Measurements from ENCODE around the gene EMID1.

EMID1 gene

DNA sequence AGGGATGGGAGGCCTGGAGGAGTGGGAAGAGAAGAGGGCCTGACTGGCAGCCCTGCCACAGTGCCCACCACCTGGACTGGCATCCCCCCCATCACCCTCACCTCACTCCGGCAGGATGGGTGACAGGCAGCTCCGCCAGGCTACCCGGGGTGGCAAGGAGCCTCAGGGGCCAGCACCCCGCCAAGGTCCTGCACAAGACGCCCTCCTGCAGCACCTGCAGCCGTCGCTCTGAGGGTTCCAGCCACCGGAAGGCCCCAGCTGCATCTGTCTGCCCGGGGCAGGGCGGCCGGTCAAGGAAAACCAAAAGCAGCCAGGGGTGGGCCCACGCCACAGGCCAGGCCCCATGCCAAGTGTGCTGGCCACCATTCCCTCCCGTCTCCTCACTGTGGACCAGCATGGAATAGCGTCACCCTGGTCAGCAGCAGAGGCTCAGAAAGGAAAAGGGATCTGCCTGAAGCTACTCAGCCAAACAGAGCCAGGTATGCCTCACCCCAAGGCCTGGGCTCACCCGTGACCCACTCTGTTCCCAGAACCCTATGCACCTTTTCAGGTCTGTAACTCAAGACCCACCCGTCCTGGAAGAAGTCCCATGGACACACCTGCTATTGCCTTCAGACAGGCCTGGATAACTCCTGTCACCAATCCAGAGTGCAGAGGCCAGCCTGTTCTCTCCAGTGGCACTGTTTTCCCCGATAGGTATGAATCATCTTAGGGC lies 55.1 kb downstream of the EMID1 start:
- no peak for DNase-seq

DNA sequence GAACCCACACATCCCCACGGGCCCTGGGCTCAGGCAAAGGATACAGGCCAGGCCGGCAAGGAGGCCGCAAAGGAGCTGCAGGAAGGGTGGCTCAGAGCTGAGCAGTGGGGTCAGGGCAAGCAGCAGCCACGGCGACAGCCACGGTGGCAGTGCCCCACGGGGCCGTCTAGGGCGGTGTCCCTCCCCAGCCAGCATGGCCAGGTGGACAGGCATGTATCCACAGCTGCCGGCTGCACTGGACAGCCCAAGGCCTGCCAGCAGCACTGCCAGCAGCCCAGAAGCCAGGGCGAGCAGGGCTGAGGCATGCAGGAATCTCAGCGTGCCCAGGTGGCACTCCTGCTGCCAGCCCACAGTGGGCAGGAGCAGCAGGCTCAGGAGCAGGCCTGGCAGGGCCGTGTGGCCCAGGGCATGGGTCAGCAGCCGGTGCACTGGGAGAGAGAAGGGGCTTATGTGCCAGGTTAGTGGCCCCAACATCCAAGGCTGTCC lies 58.1 kb downstream of the EMID1 start:
- no peak for DNase-seq

DNA sequence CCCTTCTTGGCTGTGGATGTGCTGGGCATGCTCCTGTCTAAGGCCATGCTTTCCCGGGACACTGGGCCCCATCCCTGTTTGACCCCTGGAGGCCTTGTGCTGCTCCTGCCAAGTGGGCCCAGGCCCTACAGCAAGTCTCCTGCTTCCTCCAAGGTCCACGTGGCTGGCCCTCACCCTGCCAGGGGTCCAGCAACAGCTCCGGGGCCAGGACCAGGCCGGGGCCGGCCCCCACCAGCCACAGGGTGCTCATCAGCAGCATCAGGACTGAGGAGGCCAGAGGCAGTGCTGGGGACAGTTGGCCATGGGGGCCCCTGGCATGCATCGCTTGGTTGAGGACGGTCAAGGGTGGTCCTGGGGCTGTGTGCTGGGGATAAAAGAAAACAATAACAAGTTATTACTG lies 59.6 kb downstream of the EMID1 start:
- no peak for DNase-seq

DNA sequence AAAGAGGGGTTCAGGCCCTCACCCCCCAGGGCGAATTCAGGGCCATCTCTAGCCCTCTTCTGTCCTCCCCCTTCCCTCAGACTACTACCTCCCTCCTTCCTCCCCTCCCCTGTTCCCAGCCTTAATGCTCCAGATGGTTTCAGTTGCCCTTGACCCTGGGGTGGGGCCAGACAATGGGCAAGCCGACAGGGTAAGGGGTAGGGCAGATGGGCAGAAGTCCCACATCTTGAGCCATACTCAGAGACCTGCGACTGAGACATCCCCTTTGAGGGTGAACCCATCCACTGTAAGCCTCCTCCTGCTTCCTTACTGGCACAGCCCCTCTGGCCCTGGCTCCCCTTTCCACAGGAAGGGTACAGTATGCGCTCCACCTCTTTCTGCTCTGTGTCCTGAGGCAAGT lies 60.2 kb downstream of the EMID1 start:
- no peak for DNase-seq

DNA sequence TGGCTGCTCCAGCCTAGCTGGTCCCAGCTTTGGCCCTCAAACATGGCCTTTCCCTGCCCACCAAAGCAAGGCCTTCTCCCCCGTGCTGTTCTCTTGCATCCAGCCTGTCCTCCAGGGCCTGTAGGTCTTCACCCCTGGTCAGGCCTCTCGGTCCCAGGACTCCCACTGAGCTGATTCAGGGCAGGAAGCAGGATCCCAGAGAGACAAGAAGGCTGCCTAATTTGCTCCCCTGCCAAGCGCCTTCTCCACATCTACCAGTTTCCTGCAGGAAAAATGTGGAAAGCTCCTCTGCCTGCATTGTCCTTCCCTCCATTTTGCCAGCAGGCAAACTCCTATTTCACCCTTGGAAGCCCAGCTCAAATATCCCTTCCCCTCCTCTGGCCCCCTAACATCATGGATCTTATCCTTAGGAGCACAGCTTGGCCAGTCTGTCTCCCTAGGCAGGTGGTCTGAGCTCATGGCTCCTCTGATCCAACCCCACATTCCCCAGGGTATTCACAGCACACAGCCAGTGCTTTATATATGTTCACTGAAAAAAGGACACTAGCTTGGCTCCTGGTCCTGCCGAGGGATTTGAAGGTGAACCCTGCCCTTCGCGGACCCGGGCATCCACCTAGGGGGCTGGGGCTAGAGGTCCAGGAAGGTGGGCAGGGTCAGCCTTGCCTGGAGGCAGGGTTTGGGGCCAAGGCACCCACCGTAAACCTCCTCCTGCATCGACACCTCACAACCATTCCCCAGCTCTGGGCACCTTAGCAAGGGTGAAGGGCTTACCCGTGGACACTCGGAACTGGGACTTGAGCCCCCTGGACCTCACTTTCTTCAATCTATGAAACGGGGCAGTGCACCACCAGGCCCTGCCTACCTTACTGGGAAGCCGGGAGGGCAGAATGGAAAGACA lies 61.1 kb downstream of the EMID1 start:
- peak; percentile 15 for DNase-seq

DNA sequence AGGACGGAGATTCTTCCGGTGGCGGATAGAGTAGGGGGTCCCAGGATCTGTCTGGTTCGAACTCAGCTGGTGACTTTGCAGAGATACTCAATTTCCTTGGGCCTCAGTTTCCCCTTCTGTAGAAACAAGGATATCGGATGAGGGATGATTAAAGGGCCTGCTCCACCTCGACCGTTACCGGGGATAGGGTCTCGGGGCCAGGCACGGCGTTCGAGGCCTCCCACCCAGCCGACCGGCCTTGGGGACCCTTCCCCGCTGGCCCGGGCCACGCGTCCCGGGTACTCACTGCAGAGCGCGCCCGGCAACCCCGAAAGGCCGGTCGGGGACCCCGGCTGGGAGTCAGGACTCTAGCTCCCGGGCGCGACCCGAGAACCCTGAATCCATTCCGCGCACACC lies 61.8 kb downstream of the EMID1 start:
- no peak for DNase-seq

DNA sequence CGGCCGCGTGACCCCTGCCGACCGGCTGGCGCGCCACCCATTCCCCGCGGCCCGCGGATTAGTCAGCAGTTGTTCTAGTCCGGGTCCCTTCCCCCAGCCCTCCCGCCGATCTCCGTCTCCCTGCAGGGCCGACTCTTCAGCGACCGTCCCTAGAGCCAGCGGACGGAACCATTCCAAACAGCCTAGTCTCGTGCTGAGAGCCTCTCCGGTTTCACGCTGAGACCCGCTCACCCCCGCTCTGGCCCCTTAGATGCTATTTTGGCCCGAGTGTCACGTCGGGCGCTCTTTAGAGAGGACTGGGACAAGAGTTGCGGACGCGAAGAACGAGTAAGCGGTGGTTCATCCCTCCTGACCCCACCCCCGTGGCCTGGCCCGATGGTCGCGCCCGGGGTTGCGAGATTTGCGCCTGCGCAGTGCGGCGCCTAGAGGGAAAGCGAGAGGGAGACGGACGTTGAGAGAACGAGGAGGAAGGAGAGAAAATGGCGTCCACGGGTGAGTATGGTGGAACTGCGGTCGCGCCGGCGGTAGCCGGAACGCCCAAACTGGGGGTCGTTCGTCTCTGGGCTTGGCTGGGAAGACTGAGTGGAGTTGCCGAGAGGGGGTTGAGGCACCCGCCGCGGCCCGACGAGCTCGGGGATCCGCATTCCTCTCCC lies 62.3 kb downstream of the EMID1 start, which contains the start of the genes EWSR1 and RHBDD3:
Gene EWSR1, plus strand, starts transcription at position 411 of the 653 bp plus-strand sequence. Its CDS starts 69 bp downstream, at position 480.
Gene RHBDD3, minus strand, starts transcription at position 124 of the 653 bp plus-strand sequence. CDS start 2,355 bp downstream, outside the sequence.
- peak; percentile 98 for DNase-seq

DNA sequence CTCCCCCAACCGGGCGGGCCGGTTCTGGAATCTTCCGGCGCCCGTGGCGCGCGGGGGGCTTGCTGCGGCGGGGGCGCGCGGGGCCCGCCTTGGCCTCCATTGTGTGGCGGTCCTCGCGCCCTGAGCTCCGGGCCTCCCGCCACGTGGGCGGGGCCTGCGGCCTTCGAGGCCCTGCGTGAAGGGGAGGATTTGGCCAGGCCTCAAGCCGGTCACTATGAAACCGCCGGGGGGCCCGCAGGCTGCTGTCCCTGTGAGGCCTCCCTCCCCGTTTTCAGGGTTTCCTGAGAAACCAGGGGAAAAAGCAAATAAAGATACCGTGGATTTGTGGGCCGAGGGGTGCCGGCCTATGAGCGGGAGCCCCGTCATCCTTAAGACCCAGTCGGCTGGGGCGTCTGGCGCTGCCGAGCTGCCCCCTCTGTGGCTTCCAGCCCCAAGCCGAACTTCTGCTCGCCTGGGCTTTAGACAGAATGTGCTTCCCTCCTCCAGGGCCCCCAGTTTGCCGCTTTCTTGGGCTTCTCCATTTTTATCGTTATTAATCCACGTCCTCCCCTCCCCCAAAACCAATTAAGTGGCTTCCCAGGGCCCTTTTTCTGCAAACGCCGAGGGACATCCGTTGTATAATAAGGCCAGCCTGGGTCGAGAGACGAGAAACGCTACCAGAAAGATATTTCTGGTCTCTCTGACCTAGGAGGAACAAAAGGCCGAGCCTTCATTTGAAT lies 63.0 kb downstream of the EMID1 start:
- DNase-seq, result peak; percentile 72

DNA sequence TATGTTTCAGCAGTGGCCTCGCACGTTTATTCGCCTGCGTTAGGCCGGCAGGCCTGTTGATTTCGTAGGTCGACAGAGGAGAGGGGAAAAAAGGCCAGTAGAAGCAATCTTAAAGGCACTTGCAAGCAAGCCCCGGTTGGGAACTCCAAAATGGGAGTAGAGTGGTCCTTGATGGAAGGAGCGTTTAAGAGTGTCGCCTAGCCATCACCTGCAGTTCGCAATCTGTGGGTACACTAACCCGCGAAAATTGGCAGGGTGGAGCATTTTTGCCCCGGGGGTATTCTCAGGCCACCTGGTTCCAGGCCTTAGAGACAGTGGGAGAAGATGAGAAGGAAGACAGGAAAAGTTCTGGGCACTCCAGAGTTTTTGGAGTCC lies 63.5 kb downstream of the EMID1 start:
- peak; percentile 23 for DNase-seq

DNA sequence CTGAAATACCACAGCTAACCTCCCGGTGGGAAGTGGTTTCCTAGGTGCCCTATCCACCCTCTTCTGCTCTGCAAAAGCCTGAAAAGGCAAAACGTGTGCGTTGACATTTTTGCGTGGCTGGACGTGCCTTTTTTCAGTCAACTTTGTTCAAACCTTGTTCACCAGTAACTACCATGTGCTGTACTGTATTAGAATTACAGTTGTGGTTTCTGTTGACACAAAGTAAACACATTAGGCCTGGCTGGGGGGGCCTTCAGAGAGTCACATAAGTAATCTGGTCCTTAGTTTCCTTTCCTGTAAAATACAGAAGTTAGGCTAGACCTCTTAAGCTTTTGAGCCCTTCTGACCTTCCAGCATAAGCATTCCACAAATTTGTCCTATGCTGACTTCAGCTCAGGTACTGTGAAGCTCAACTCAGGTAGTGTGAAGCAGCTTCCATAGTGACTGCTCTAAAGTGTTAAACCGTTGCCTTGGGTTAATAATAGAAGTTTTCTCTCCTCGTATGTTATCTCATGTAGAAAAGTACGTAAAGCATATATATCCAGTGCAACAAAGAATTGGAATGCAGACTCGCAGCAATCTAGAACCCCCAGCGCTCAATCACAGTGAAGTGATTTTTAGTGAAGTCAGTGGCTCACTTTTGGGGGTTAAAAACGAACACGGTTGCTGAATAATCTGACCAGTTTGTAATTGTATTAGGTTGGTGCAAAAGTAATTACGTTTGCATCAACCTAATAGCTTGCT lies 64.2 kb downstream of the EMID1 start:
- peak; percentile 45 for DNase-seq

DNA sequence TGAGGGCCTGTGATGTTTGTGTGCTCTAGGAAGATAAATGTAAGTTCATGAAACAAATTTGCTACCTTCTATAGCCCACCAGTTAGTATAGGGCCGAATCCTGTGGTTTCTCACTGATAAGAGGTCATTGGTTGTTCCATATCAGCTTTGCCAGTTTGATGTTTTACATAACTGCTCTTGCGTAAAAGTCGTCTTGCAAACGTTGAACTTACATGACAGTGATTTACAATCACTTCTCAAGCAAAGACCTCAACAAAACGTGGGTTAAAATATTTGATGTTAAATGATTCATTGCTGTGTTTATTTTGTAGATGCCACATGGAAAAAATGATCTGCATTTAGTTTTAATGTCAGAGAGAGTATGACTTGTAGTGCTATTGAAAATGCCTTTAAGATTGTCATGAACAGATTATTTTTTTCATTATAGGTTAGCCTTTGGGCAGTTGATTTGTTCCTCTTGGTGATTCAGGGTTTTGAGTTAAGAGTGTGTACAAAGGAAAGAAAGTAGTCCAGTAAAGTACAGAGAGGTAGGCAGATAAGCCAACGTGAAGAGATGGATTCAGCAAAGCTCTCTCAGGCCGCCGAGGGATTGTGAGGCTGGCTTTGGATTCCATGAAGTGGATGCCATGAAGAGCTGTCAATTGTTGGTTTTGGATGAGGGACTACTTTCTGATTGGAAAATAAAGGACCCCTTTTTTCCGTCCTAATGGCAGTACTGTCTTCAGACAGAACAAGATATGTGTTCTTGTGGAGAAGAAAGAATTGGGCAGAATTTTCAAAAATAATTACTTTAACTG lies 65.0 kb downstream of the EMID1 start:
- no peak for DNase-seq

DNA sequence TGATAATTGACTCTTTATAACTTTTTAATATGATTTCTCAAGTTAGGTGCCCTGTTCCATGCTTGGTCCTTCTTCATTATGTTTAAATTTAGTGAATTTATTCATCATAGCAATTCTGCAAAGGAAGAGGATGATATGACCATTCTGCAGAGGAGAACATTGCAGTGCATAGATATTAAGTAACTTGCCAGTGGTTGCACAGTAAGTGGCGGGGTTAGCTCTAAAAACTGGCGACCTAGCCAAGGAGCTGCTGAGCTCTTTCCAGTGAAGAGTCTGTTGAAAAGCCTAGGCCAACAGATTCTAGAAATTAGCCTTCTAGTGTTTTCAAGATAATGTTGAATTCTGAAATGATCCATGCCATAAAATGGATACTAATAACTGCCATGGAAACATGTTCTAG lies 66.9 kb downstream of the EMID1 start:
- no peak for DNase-seq

DNA sequence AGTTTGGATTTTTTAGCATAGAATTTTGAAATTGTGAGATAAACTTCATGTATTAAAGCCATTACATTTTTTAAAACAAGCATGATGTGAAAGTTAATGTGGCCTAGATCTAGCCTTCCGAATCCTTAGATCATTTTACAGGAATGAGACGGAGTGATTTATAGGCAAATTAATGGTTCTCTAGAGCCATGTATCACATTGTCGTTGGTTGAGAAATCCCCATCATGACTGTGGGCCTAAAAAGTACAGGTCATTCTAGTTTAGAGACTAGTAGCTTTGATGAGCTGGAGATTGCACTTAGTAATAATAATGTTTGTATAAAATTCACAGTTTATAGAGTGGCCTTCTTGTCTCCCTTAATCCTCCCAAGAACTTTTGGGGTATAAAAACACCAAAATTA lies 69.5 kb downstream of the EMID1 start:
- DNase-seq, result no peak

DNA sequence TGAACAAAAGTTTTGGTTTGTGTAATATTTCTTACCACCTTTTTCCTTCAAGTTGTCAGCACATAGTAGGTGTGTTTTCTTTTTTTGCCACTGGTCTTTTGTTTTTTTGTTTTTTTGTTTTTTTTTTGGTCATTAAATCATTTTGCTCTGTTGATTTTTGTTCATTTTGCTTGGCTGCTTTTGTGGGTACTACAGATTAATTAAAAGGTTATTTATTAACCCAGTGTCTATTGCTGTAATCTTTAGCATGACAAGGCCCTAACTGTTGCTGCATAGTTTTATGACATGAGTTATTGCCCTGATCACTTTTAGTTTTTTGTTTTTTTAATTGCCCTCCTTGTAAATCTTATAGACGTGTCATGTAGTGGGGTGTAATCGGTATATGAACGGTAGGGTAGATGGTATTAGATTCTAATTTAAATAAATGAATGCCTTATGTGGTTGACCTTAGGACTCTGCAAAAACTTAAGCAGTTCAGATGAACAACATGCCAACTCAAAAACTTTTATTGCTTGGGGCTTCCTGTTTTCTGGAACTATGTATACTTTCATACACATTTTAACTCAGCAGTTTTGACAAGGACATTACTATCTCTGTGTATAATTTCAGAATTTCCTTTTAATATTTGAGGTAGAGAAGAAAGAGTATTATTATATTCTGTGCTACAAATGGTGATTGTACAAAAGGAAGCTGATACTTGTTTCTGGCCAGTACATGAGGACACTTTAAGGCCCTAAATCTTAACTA lies 70.3 kb downstream of the EMID1 start:
- DNase-seq, result no peak

DNA sequence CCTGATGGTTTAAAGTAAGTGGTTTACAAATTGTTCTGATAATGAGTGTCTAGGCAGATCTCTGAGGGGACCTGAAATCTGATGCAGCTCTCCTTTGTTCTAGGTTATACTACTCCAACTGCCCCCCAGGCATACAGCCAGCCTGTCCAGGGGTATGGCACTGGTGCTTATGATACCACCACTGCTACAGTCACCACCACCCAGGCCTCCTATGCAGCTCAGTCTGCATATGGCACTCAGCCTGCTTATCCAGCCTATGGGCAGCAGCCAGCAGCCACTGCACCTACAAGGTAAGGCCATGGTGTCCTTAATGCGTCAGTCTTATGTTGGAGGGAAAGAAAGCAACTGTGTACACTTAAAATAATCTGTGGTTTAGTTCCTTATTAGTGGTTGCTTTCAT lies 72.2 kb downstream of the EMID1 start:
- DNase-seq, result no peak

DNA sequence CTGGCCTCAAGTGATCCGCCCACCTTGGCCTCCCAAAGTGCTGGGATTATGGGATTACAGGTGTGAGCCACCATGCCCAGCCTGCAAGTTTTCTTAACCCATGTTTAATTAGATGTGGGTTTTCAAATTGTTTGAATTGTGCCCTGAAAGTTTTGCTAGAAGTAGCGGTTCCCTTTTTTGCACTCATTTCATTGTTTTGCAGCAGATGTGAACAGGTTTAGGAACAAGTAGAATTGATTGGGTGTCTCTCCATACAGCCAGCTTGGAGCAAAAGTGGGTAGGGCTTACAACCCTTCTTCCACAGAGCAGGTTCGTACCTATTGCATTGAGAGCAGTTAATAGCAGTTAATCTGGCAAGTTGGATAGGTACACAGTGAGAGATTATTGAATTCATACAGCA lies 78.5 kb downstream of the EMID1 start:
- no peak for DNase-seq

DNA sequence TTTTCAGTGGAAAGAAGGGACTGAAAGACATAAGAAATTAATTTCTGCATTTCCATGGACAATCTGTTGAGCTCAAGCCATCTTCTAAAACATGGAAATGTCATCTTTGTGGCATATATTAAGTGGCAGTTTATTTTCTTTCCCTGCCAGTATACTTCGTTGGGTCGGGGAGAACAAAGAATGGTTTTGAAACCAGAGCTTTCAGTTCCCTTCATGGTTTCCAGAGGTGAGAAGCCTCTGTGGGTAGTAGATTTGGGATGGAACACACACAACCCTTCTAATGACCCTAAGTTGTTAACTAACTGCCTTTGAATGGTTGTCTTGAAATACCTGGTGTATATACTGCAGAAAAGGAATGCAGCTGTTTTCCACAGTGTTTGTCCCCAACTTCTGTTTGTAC lies 83.1 kb downstream of the EMID1 start:
- DNase-seq, result no peak

DNA sequence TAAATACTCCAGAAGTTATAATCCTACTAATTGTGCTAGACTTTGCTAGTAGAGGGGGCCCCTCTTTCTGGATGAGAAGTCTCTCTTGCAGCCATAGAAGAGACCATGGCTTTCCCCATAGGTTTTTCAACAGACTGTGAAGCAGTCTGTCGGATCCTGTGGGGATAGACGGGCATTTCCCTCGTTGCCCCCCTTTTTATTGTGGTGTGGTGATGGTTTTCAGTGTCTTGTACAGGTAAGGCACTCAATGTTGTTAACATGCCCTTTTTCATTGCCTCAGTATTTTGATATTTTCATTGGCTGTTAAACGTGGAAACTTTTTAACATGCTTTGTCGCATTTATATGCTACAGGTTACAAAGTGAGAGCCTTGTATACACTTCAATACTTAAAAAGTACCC lies 84.4 kb downstream of the EMID1 start:
- no peak for DNase-seq

DNA sequence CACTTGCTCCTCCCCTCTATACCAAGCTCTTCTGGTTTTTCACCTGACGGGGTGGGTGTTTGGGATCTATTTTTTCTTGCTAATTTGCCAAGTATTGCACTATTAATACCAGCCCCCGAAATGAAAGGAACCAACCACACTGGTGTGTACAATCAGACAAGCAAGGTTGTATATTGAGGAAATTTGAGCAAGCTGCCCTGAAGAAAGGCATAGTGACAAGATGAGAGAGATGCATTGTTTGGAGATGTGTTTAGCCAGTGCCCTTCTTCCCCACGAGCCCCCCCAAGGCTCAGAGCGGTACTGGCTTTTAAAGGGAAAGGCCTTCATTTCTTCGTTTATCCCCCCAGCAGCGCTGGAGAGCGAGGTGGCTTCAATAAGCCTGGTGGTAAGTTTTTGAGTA lies 85.5 kb downstream of the EMID1 start:
- DNase-seq, result no peak

DNA sequence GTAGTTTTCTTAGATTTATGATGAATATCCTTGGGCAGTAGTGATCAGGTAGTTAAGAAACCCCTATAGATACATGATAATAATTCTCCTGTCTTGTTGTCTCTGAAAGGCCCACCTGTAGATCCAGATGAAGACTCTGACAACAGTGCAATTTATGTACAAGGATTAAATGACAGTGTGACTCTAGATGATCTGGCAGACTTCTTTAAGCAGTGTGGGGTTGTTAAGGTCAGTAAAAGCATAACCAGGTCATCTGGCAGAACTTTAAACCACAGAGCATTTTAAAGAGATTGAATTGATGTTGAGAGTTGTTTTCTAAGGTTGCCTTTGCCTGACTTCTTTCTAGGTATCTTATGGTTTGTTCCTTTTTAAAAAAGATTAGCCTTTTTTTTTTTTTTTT lies 86.7 kb downstream of the EMID1 start:
- no peak for DNase-seq

Data from RPMI8226 (cell line).